Left lung (tissue), 10 donors: Measurements from ENCODE around the gene TNFAIP8. TPM values are rescaled to one million over a fixed set of nuclear protein-coding genes. Genes with fewer than 3 reads are reported as not detected.

Experiments used
- ATAC-seq: fragments of 200-7000 bp; cut with Tn5 transposase; one replicate; pipeline ENCODE4 v1.9.1; 2020; ENCODE audit warnings: moderate library complexity
- DNase-seq, 4 donors: peaks; one replicate each; pipeline ENCODE4 v3.0.0-alpha.2; 2013 to 2020
- H3K27ac ChIP-seq, 2 donors: fragments of 200-600 bp; sonication (generic) in 1 of 2; one replicate each; pipeline versions ENCODE4 v1.5.0 to v1.8.0; 2020 to 2021
- H3K27me3 ChIP-seq, 2 donors: fragments of 200-600 bp; sonication (generic) in 1 of 2; one replicate each; pipeline versions ENCODE4 v1.5.0 to v1.8.0; 2020 to 2021
- H3K36me3 ChIP-seq, 2 donors: fragments of 200-600 bp; sonication (generic) in 1 of 2; one replicate each; pipeline versions ENCODE4 v1.5.0 to v1.8.0; 2020 to 2021
- H3K4me1 ChIP-seq, 2 donors: fragments of 200-600 bp; one replicate each; pipeline ENCODE4 v1.8.0; 2021
- H3K4me3 ChIP-seq, 2 donors: fragments of 200-600 bp; sonication (generic) in 1 of 2; one replicate each; pipeline versions ENCODE4 v1.5.0 to v1.8.0; 2020 to 2021; ENCODE audit warnings: mild to moderate bottlenecking in 1 of 2
- H3K9me3 ChIP-seq, 2 donors: fragments of 200-600 bp; sonication (generic) in 1 of 2; one replicate each; pipeline versions ENCODE4 v1.5.0 to v1.8.0; 2020 to 2021
- CTCF ChIP-seq, 2 donors: fragments of 200-600 bp; sonication (generic) in 1 of 2; IDR thresholded peaks; one replicate each; pipeline versions ENCODE4 v1.5.0 to v1.8.0; 2021; ENCODE audit warnings: antibody characterized with exemption in 2 of 2
- intact Hi-C, 2 donors: fragments of 100-400 bp; cut with DNase I; formaldehyde crosslinking; loops; one replicate each; pipeline versions ENCODE4 v1.11.2 to v1.14.2; 2022
- polyA plus RNA-seq, 6 donors: library from polyadenylated mRNA; unstranded; fragments of 120-200 nt; gene quantifications; one replicate each; pipeline ENCODE4 v1.2.1, GENCODE V29; 2013; ENCODE audit not compliant: insufficient read length in 6 of 6
- total RNA-seq, 2 donors: library from RNA; stranded (reverse); fragmentation: NEBNext Ultra II Directional; extraction: Animal tissue kit (Norgen Biotek cat#: 25700); gene quantifications; one replicate each; pipeline ENCODE4 v1.2.1, GENCODE V29; 2021
- donor health status: DM: no; HTN: yes; CAD: no.
- donor health status: DM: no; HTN: no; CAD: no.

Gene TNFAIP8
- total and polyA plus RNA-seq, 8 donors = 15.6 to 31.6 (median 25.6) TPM

- TF ChIP-seq CTCF (IDR thresholded peaks at IDR 0.05) = no peak
- ATAC-seq = no peak
- H3K27ac ChIP-seq = no peak overlapping the region
- no peaks in the 10 kb centered on the region for H3K27me3 ChIP-seq
- peaks cover 0 to 6% of the 10 kb centered on the region in 2 donors for H3K4me1 ChIP-seq
- H3K36me3 ChIP-seq = no peaks in the 10 kb centered on the region
- intact Hi-C loops = no loop called here
- no peak overlapping the region for H3K4me3 ChIP-seq
- DNase-seq = no peak
- H3K9me3 ChIP-seq = no peaks in the 10 kb centered on the region
These were observed 49.6 kb downstream of the TNFAIP8 start for GRCh38 chr5:119405419-119405818.

- intact Hi-C loops = no loop called here
- no peaks in the 10 kb centered on the region for H3K27me3 ChIP-seq
- H3K36me3 ChIP-seq = no peaks in the 10 kb centered on the region
- peaks cover 0 to 13% of the 10 kb centered on the region in 2 donors for H3K4me1 ChIP-seq
- no peak for ATAC-seq
- H3K27ac ChIP-seq = no peak overlapping the region
- DNase-seq = no peak
- H3K9me3 ChIP-seq = no peaks in the 10 kb centered on the region
- no peak overlapping the region for H3K4me3 ChIP-seq
- TF ChIP-seq CTCF (IDR thresholded peaks at IDR 0.05) = no peak
These were observed 50.8 kb downstream of the TNFAIP8 start for GRCh38 chr5:119406551-119407110.

- intact Hi-C loops = no loop called here
- no peak for DNase-seq
- ATAC-seq = no peak
- Histone ChIP-seq H3K4me1 (peaks cover 0 to 28% of the 10 kb centered on the region in 2 donors), H3K9me3 (no peaks in the 10 kb centered on the region), H3K27ac (no peak overlapping the region), H3K27me3 (no peaks in the 10 kb centered on the region), H3K4me3 (no peak overlapping the region), H3K36me3 (no peaks in the 10 kb centered on the region)
- no peak for TF ChIP-seq CTCF (IDR thresholded peaks at IDR 0.05)
These were observed 53.5 kb downstream of the TNFAIP8 start for GRCh38 chr5:119409235-119409815.

GRCh38 chr5:119410448-119411159, 54.8 kb downstream of the TNFAIP8 start:
- Histone ChIP-seq H3K9me3 (no peaks in the 10 kb centered on the region), H3K4me1 (peaks cover 0 to 29% of the 10 kb centered on the region in 2 donors), H3K4me3 (no peak overlapping the region), H3K27me3 (no peaks in the 10 kb centered on the region), H3K27ac (no peak overlapping the region), H3K36me3 (no peaks in the 10 kb centered on the region)
- intact Hi-C loops = loop anchor here in 1 of 2 donors (5.0 kb wide), 1 partner anchor 418 kb away; no protein-coding TSS in a partner anchor
- ATAC-seq (no peak), DNase-seq (no peak)
- no peak for TF ChIP-seq CTCF (IDR thresholded peaks at IDR 0.05)
